Bladder microvascular endothelial cell (primary cell): ENCODE data around the gene USP17L19. TPM values are rescaled to one million over a fixed set of nuclear protein-coding genes. Genes with fewer than 3 reads are reported as not detected.

ENCODE experiments used
- total RNA-seq: library from RNA; depleted of rRNA; stranded (reverse); fragments of >200 nt; gene quantifications from 2 replicates; pipeline ENCODE4 v1.2.3, GENCODE V29; 2014

Gene USP17L19
- not detected in 2 replicates for total RNA-seq

GRCh38 chr4:9253078-9253477, at the start of gene USP17L19:
Gene USP17L19 (plus strand): TSS chr4:9253378. CDS start chr4:9253378, 0 bp downstream.

GRCh38 chr4:9210357-9210756, 42.8 kb upstream of the USP17L19 start, which contains the start of gene USP17L10:
Gene USP17L10 (plus strand): TSS chr4:9210657. CDS start chr4:9210657, 0 bp downstream.

GRCh38 chr4:9215105-9215504, 38.1 kb upstream of the USP17L19 start, which contains the start of gene USP17L11:
Gene USP17L11 (plus strand): TSS chr4:9215405. CDS start chr4:9215405, 0 bp downstream.

GRCh38 chr4:9219852-9220251, 33.3 kb upstream of the USP17L19 start, which contains the start of gene USP17L12:
Gene USP17L12 (plus strand): TSS chr4:9220152. CDS start chr4:9220152, 0 bp downstream.

GRCh38 chr4:9224596-9224995, 28.6 kb upstream of the USP17L19 start, which contains the start of gene USP17L13:
Gene USP17L13 (plus strand): TSS chr4:9224896. CDS start chr4:9224896, 0 bp downstream.

GRCh38 chr4:9234085-9234484, 19.1 kb upstream of the USP17L19 start, which contains the start of gene USP17L15:
Gene USP17L15 (plus strand): TSS chr4:9234385. CDS start chr4:9234385, 0 bp downstream.

GRCh38 chr4:9243579-9243978, 9.6 kb upstream of the USP17L19 start, which contains the start of gene USP17L17:
Gene USP17L17 (plus strand): TSS chr4:9243879. CDS start chr4:9243879, 0 bp downstream.

GRCh38 chr4:9247953-9248680, 5.1 kb upstream of the USP17L19 start, which contains the start of gene USP17L18:
Gene USP17L18 (plus strand): TSS chr4:9248630. CDS start chr4:9248630, 0 bp downstream.

GRCh38 chr4:9257824-9258223, 4.6 kb downstream of the USP17L19 start, which contains the start of gene USP17L20:
Gene USP17L20 (plus strand): TSS chr4:9258124. CDS start chr4:9258124, 0 bp downstream.

GRCh38 chr4:9262572-9262971, 9.4 kb downstream of the USP17L19 start, which contains the start of gene USP17L21:
Gene USP17L21 (plus strand): TSS chr4:9262872. CDS start chr4:9262872, 0 bp downstream.

GRCh38 chr4:9267319-9267718, 14.1 kb downstream of the USP17L19 start, which contains the start of gene USP17L22:
Gene USP17L22 (plus strand): TSS chr4:9267619. CDS start chr4:9267619, 0 bp downstream.

Other genes starting within 250 kb of the USP17L19 start
- gene FAM90A26, start 83.0 kb upstream of the USP17L19 start, total RNA-seq, result not detected in 2 replicates
- gene USP17L10, start 42.7 kb upstream of the USP17L19 start, total RNA-seq, result not detected in 2 replicates
- gene USP17L11, start 38.0 kb upstream of the USP17L19 start, total RNA-seq, result not detected in 2 replicates
- gene USP17L12, start 33.2 kb upstream of the USP17L19 start, total RNA-seq, result not detected in 2 replicates
- not detected in 2 replicates for gene USP17L13, start 28.5 kb upstream of the USP17L19 start, total RNA-seq
- gene USP17L15, start 19.0 kb upstream of the USP17L19 start, total RNA-seq, result not detected in 2 replicates
- not detected in 2 replicates for gene USP17L17, start 9.5 kb upstream of the USP17L19 start, total RNA-seq
- gene USP17L18, start 4.7 kb upstream of the USP17L19 start, total RNA-seq, result not detected in 2 replicates
- not detected in 2 replicates for gene USP17L20, start 4.7 kb downstream of the USP17L19 start, total RNA-seq
- gene USP17L21, start 9.5 kb downstream of the USP17L19 start, total RNA-seq, result not detected in 2 replicates
- not detected in 2 replicates for gene USP17L22, start 14.2 kb downstream of the USP17L19 start, total RNA-seq
- gene USP17L24, start 71.8 kb downstream of the USP17L19 start, total RNA-seq, result not detected in 2 replicates
- gene USP17L25, start 76.5 kb downstream of the USP17L19 start, total RNA-seq, result not detected in 2 replicates
- not detected in 2 replicates for gene USP17L26, start 81.3 kb downstream of the USP17L19 start, total RNA-seq
- gene USP17L5, start 86.0 kb downstream of the USP17L19 start, total RNA-seq, result not detected in 2 replicates
- gene USP17L27, start 90.8 kb downstream of the USP17L19 start, total RNA-seq, result not detected in 2 replicates
- gene USP17L28, start 95.5 kb downstream of the USP17L19 start, total RNA-seq, result not detected in 2 replicates
- gene USP17L29, start 100.3 kb downstream of the USP17L19 start, total RNA-seq, result not detected in 2 replicates
- not detected in 2 replicates for gene USP17L30, start 109.8 kb downstream of the USP17L19 start, total RNA-seq
- not detected in 2 replicates for gene DEFB131A, start 191.0 kb downstream of the USP17L19 start, total RNA-seq